ENCODE measurements around the gene GET4. TPM values are rescaled to one million over a fixed set of nuclear protein-coding genes. Genes with fewer than 3 reads are reported as not detected.

Gene GET4
- polyA plus RNA-seq, 1 of the 3 experiments (the other 2 are of a cell fraction), result 63.1 TPM

DNA sequence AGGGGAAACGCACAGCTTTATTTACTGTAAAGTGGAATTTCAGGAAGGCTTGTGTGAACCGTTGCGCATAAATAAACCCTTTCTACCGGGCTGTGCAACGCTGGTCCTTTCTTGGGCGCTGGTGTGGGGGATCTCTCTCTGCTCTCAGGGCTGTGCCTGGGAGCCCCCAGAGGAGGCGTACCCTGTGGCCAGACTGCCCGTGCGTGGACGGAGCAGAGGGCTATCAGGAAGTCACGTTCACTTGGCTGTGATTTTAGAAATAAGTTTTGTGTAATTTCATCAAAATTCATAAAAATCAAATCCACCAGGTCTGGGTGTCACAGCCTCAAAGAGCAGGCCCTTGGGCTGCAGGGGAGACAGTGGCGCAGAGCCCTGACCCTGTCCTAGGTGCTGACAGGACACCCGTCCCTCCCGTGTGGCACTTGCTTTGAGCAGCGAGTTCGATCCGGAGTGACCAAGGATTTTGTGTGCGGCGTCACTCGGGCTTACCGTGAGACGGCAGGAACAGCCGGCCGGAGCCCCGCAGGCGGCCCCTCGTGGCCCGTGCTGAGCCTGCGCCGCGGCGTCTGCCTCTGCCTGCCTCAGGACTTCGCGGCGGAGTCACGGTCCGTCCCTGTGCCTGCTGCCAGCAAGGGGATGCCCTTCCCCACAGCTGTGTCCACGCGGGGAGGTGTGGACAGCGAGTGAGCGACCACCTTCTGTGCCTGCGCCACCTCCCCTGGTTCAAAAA, 20.2 kb downstream of the GET4 start:
- TF ChIP-seq, protein P1, sequence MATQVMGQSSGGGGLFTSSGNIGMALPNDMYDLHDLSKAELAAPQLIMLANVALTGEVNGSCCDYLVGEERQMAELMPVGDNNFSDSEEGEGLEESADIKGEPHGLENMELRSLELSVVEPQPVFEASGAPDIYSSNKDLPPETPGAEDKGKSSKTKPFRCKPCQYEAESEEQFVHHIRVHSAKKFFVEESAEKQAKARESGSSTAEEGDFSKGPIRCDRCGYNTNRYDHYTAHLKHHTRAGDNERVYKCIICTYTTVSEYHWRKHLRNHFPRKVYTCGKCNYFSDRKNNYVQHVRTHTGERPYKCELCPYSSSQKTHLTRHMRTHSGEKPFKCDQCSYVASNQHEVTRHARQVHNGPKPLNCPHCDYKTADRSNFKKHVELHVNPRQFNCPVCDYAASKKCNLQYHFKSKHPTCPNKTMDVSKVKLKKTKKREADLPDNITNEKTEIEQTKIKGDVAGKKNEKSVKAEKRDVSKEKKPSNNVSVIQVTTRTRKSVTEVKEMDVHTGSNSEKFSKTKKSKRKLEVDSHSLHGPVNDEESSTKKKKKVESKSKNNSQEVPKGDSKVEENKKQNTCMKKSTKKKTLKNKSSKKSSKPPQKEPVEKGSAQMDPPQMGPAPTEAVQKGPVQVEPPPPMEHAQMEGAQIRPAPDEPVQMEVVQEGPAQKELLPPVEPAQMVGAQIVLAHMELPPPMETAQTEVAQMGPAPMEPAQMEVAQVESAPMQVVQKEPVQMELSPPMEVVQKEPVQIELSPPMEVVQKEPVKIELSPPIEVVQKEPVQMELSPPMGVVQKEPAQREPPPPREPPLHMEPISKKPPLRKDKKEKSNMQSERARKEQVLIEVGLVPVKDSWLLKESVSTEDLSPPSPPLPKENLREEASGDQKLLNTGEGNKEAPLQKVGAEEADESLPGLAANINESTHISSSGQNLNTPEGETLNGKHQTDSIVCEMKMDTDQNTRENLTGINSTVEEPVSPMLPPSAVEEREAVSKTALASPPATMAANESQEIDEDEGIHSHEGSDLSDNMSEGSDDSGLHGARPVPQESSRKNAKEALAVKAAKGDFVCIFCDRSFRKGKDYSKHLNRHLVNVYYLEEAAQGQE (IDR thresholded peaks at IDR 0.05; ENCODE audit: low read depth, low read length), result peak; percentile 75
- TF ChIP-seq, protein P2, sequence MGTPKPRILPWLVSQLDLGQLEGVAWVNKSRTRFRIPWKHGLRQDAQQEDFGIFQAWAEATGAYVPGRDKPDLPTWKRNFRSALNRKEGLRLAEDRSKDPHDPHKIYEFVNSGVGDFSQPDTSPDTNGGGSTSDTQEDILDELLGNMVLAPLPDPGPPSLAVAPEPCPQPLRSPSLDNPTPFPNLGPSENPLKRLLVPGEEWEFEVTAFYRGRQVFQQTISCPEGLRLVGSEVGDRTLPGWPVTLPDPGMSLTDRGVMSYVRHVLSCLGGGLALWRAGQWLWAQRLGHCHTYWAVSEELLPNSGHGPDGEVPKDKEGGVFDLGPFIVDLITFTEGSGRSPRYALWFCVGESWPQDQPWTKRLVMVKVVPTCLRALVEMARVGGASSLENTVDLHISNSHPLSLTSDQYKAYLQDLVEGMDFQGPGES (IDR thresholded peaks at IDR 0.05; ENCODE audit: low read depth, low read length), result no peak
- 94% methylated on average over 41 of the region's 42 CpGs for WGBS (ENCODE audit: low lambda C conversion rate)
- Histone ChIP-seq H3K79me2 (ENCODE audit: insufficient read depth) (no peaks in the 10 kb centered on the region), H2AFZ (ENCODE audit: low read depth) (no peak overlapping the region), H3K9me3 (no peaks in the 10 kb centered on the region), H3K36me3 (replicated peaks in 1 of 2; ENCODE audit: control insufficient read depth in 1 of 2, insufficient read depth in 2 of 2, low read length in 1 of 2) (peaks cover 0 to 48% of the 10 kb centered on the region in 2 experiments), H3K27me3 (ENCODE audit: insufficient read depth) (no peaks in the 10 kb centered on the region), H3K4me2 (no peak overlapping the region), H3K9me2 (no peaks in the 10 kb centered on the region), H3K9ac (no peak overlapping the region), H3K4me1 (ENCODE audit: control insufficient read depth in 1 of 2, insufficient read depth in 2 of 2, low read depth in 1 of 2, low read length in 1 of 2) (peaks cover 4 to 15% of the 10 kb centered on the region in 2 experiments; a peak in 2 of 4 replicates), H3F3A (replicated peaks; ENCODE audit: insufficient read depth) (peaks cover 5% of the 10 kb centered on the region), H3K4me3 (ENCODE audit: low read depth in 2 of 2, low read length in 1 of 2) (no peak overlapping the region), H4K20me1 (ENCODE audit: insufficient read depth) (peaks cover 3% of the 10 kb centered on the region; the same call in 1 of the 2 replicates), H3K27ac (ENCODE audit: low read depth in 2 of 2, low read length in 1 of 2) (no peak overlapping the region)
- ChIA-PET CTCF (interaction anchor here (0.8 to 1.4 kb wide), 4 partner anchors 13 to 575 kb away, joined by 3 read pairs; no protein-coding TSS in a partner anchor), POLR2A (no interaction called here)
- no peak for DNase-seq

DNA sequence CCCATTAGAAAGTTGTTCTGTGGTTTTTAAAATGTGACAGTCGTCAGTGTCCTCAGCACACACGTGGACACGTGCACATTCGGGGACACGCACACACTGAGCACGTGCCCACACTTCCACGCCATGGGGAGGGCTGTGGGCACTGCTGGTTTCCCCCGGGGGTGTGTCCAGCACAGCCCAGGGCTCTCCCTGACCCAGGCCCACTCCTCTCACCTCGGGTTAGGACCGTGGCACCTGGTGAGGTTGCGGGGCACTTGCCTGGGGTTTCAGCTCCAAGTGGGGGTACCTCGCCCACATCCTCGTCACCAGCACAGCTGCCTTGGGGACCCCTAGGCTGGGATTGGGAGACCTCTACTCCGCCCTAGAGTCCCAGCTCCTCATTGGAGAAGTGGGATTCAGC, 20.7 kb downstream of the GET4 start:
- WGBS (ENCODE audit: low lambda C conversion rate), result 85% methylated on average over 14 of the region's 14 CpGs
- H3K9me3 ChIP-seq, result no peaks in the 10 kb centered on the region
- no peak for TF ChIP-seq NFIC (IDR thresholded peaks at IDR 0.05; ENCODE audit: borderline replicate concordance)
- TF ChIP-seq POLR2AphosphoS5 (IDR thresholded peaks at IDR 0.05; ENCODE audit: low read depth, low read length), result no peak
- TF ChIP-seq RXRA (IDR thresholded peaks at IDR 0.05; ENCODE audit: borderline replicate concordance, low read depth), result no peak
- TF ChIP-seq NRF1 (IDR thresholded peaks at IDR 0.05; ENCODE audit: low read depth, low read length), result no peak
- TF ChIP-seq CHD2 (IDR thresholded peaks at IDR 0.05; ENCODE audit: low read length, partially characterized antibody), result no peak

More for the DNA sequence above, 20.7 kb downstream of the GET4 start:
- H3F3A ChIP-seq (replicated peaks; ENCODE audit: insufficient read depth), result peaks cover 5% of the 10 kb centered on the region
- no peak overlapping the region for H3K9ac ChIP-seq
- H3K27me3 ChIP-seq (ENCODE audit: insufficient read depth), result no peaks in the 10 kb centered on the region
- ChIA-PET CTCF (interaction anchor here (1.0 to 1.3 kb wide), 3 partner anchors 11 to 328 kb away, joined by 3 read pairs; no protein-coding TSS in a partner anchor), POLR2A (no interaction called here)
- H3K4me2 ChIP-seq, result no peak overlapping the region
- H4K20me1 ChIP-seq (ENCODE audit: insufficient read depth), result peaks cover 3% of the 10 kb centered on the region; the same call in 1 of the 2 replicates
- no peaks in the 10 kb centered on the region for H3K79me2 ChIP-seq (ENCODE audit: insufficient read depth)
- H3K9me2 ChIP-seq, result no peaks in the 10 kb centered on the region
- H3K4me3 ChIP-seq (ENCODE audit: low read depth in 2 of 2, low read length in 1 of 2), result no peak overlapping the region
- peaks cover 4 to 17% of the 10 kb centered on the region in 2 experiments; a peak in 2 of 4 replicates for H3K4me1 ChIP-seq (ENCODE audit: control insufficient read depth in 1 of 2, insufficient read depth in 2 of 2, low read depth in 1 of 2, low read length in 1 of 2)
- H3K27ac ChIP-seq (ENCODE audit: low read depth in 2 of 2, low read length in 1 of 2), result no peak overlapping the region
- peaks cover 0 to 43% of the 10 kb centered on the region in 2 experiments for H3K36me3 ChIP-seq (replicated peaks in 1 of 2; ENCODE audit: control insufficient read depth in 1 of 2, insufficient read depth in 2 of 2, low read length in 1 of 2)
- DNase-seq, result no peak
- H2AFZ ChIP-seq (ENCODE audit: low read depth), result no peak overlapping the region
